ENCODE measurements around the gene POU2F3. TPM values are rescaled to one million over a fixed set of nuclear protein-coding genes. Genes with fewer than 3 reads are reported as not detected.
A peak's percentile ranks its signal among the peaks of the same experiment; 100 is the strongest.

The POU2F3 gene
- total and polyA plus RNA-seq, 11 donors: 0.15 TPM; not detected in 10

DNA sequence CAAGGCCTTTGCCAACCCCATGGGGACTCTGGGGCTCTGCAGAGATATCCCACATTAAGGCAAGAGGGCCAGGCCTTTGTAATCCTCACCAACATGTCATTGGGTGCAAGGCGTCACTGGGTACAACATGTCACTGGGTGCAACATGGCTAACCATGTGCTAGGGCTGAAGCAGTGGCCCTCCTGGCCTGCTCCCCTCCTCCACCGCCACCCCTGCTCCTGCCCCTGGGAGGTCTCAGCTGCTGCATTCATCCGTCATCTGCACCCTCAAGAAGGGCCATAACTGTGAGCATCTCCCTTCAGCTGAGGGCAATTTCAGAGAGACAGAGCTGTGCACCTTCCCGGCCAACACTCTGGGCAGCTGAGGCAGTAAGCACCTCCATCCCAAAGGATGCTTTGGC is 45.8 kb upstream of the POU2F3 start:
- DNase-seq (peak in 2 of 5 donors; percentile 16 to 21), ATAC-seq (no peak)
- intact Hi-C loops (cut with DNase I): no loop called here
- no peaks in the 10 kb centered on the region for H3K36me3 ChIP-seq
- 94 to 99% (median 97%) methylated on average over 2 to 4 of the region's 4 CpGs for WGBS, 4 donors
- TF ChIP-seq, protein P1, sequence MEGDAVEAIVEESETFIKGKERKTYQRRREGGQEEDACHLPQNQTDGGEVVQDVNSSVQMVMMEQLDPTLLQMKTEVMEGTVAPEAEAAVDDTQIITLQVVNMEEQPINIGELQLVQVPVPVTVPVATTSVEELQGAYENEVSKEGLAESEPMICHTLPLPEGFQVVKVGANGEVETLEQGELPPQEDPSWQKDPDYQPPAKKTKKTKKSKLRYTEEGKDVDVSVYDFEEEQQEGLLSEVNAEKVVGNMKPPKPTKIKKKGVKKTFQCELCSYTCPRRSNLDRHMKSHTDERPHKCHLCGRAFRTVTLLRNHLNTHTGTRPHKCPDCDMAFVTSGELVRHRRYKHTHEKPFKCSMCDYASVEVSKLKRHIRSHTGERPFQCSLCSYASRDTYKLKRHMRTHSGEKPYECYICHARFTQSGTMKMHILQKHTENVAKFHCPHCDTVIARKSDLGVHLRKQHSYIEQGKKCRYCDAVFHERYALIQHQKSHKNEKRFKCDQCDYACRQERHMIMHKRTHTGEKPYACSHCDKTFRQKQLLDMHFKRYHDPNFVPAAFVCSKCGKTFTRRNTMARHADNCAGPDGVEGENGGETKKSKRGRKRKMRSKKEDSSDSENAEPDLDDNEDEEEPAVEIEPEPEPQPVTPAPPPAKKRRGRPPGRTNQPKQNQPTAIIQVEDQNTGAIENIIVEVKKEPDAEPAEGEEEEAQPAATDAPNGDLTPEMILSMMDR (IDR thresholded peaks at IDR 0.05): no peak
- TF ChIP-seq POLR2A (IDR thresholded peaks at IDR 0.05): no peak
- peaks cover 0 to 14% (median 0%) of the 10 kb centered on the region in 12 donors for H3K4me1 ChIP-seq
- no peak overlapping the region for H3K4me3 ChIP-seq
- no peaks in the 10 kb centered on the region for H3K9me3 ChIP-seq
- no peak overlapping the region for H3K27ac ChIP-seq
- peaks cover 0 to 4% (median 0%) of the 10 kb centered on the region in 9 donors for H3K27me3 ChIP-seq

DNA sequence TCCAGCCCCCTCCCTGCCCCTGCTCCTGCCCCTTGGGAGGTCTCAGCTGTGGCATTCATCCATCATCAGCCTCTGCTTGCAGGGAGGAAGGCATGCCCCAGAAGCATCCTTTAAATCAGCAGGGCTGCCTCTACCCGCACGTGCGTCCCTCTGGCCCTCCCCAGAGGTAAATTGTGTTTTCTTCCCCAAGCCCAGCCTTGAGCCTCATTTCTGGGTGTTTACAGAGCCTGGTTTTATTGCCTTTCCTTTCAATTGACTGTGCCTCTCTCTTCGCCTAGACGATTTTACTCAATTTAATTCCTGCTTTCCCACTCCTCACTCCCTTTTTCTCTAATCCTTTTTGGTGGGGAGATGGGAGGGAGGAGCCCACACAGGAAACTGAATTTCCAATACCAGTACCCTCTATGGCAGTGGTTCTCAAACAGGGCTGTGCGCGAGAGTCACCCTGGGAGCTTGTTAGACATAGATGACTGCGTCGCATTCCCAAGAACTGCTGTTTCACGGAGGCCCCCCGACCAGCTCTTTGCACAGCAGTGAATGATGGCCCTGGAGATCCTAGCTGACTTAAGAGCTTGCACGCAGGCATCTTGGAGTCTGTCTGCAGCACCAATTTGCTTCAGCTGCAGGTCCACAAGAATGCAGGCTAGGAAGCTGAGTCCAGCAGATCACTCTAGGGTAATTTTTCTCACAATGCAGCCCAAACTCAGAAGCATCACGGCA is 44.2 kb upstream of the POU2F3 start:
- no peak for ATAC-seq
- Histone ChIP-seq H3K27ac (no peak overlapping the region), H3K4me3 (no peak overlapping the region), H3K36me3 (no peaks in the 10 kb centered on the region), H3K27me3 (no peaks in the 10 kb centered on the region), H3K9me3 (no peaks in the 10 kb centered on the region), H3K4me1 (peaks cover 0 to 14% (median 0%) of the 10 kb centered on the region in 12 donors)
- peak in 2 of 5 donors; percentile 16 to 26 for DNase-seq
- intact Hi-C loops (cut with DNase I): no loop called here
- WGBS, 4 donors: 74 to 82% (median 80%) methylated on average over 13 of the region's 13 CpGs
- TF ChIP-seq, protein P1 (IDR thresholded peaks at IDR 0.05): no peak
- TF ChIP-seq POLR2A (IDR thresholded peaks at IDR 0.05): no peak

DNA sequence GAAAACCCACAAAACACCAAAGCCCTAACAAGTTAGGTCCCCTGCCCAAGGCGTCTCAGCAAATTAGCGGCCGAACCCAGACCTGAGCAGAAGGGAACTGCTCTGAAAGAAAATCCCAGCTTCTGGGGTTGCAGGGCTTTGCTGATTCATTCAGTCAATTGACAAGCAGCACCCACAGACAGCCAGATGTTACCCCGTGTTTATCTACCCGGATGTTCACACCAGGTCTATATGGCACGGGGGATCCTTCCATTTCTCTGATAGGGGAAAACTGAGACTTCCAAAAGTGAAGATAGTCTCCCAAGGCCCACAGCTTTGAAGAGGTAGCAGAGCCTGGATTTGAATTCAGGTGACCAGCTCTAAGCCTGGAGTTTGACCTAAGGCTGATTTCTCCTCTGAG is 43.1 kb upstream of the POU2F3 start:
- TF ChIP-seq, protein P1 (IDR thresholded peaks at IDR 0.05): no peak
- TF ChIP-seq POLR2A (IDR thresholded peaks at IDR 0.05): no peak
- Histone ChIP-seq H3K4me1 (peaks cover 0 to 14% (median 0%) of the 10 kb centered on the region in 12 donors), H3K27ac (peak overlapping the region in 6 of 12 donors; percentile 22 to 57 (median 36)), H3K36me3 (no peaks in the 10 kb centered on the region), H3K4me3 (no peak overlapping the region), H3K9me3 (no peaks in the 10 kb centered on the region), H3K27me3 (no peaks in the 10 kb centered on the region)
- WGBS, 4 donors: 84 to 90% (median 90%) methylated on average over 6 of the region's 6 CpGs
- intact Hi-C loops (cut with DNase I): no loop called here
- ATAC-seq (no peak), DNase-seq (peak in 2 of 5 donors; percentile 4 to 20)

DNA sequence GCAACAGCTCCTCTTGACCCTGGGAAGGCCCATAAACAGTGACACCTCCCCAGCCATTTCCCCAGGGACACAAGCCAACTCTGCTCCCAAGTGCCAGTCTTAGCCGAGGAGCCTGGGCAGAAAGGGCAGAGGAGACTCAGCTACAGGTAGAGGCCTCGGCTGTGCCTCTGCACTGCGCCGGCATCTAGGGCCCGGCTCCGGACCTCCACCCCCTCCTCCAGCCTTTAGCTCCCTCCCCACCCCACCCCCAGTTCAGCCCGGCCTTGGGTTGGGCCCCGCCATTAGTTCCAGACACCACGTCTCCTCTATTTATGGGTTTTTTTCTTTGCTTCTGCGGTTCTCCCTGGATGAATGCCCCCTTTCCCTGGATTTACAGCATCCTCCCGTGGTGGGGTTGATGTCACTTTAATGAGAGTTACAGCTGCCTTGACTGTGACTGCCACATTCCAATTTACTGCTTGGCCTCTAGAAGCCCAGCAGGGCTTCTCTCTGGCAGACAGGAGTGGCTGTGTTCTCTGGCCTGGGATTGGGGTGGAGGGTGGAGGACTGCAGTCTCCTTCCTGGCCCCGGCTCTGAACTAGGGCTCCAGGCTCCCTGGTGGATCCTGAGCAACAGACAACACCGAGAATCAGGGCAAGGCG is 42.6 kb upstream of the POU2F3 start:
- WGBS, 4 donors: 66 to 76% (median 71%) methylated on average over 11 to 14 of the region's 14 CpGs
- peak in 2 of 5 donors; percentile 30 to 31 for DNase-seq
- ATAC-seq: peak; percentile 60 to 74 (median 66)
- H3K27me3 ChIP-seq: no peaks in the 10 kb centered on the region
- peak overlapping the region in 6 of 12 donors; percentile 22 to 57 (median 36) for H3K27ac ChIP-seq
- intact Hi-C loops (cut with DNase I): no loop called here
- H3K4me3 ChIP-seq: no peak overlapping the region
- H3K9me3 ChIP-seq: no peaks in the 10 kb centered on the region
- no peak for TF ChIP-seq POLR2A (IDR thresholded peaks at IDR 0.05)
- TF ChIP-seq, protein P1 (IDR thresholded peaks at IDR 0.05): no peak
- H3K4me1 ChIP-seq: peaks cover 0 to 14% (median 0%) of the 10 kb centered on the region in 12 donors
- H3K36me3 ChIP-seq: no peaks in the 10 kb centered on the region

Data from heart left ventricle (tissue), 16 donors.